ENCODE results near the gene PYURF.

The PYURF gene

GRCh38 chr4:88514557-88515511 is 8.7 kb downstream of the PYURF start:
- H3K27ac ChIP-seq = peak overlapping the region; percentile 89
- TF ChIP-seq ZFX (IDR thresholded peaks at IDR 0.05) = no peak
- TF ChIP-seq, protein P1, sequence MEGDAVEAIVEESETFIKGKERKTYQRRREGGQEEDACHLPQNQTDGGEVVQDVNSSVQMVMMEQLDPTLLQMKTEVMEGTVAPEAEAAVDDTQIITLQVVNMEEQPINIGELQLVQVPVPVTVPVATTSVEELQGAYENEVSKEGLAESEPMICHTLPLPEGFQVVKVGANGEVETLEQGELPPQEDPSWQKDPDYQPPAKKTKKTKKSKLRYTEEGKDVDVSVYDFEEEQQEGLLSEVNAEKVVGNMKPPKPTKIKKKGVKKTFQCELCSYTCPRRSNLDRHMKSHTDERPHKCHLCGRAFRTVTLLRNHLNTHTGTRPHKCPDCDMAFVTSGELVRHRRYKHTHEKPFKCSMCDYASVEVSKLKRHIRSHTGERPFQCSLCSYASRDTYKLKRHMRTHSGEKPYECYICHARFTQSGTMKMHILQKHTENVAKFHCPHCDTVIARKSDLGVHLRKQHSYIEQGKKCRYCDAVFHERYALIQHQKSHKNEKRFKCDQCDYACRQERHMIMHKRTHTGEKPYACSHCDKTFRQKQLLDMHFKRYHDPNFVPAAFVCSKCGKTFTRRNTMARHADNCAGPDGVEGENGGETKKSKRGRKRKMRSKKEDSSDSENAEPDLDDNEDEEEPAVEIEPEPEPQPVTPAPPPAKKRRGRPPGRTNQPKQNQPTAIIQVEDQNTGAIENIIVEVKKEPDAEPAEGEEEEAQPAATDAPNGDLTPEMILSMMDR (conservative IDR thresholded peaks at IDR 0.05) = no peak

DNA sequence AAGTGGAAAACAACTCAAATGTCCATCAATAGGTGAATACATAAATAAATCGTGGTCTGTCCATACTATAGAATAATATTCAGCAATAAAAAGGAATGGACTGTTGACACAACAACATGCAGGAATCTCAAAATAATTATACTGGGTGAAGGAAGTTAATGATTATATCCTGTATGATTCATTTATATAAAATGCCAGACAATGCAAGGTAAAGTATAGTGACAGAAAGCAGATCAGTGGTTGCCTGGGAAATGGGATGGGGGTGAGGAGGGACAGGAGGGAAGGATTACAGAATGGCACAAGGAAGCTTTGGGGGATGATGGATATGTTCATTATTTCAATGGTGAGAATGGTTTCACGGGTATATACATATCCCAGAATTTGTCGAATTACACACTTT is 12.3 kb downstream of the PYURF start:
- no peak for TF ChIP-seq ZFX (IDR thresholded peaks at IDR 0.05)
- TF ChIP-seq, protein P1 (conservative IDR thresholded peaks at IDR 0.05) = no peak
- no peak overlapping the region for H3K27ac ChIP-seq

- H3K27ac ChIP-seq = no peak overlapping the region
- TF ChIP-seq ZFX (IDR thresholded peaks at IDR 0.05) = no peak
- TF ChIP-seq, protein P1 (conservative IDR thresholded peaks at IDR 0.05) = no peak
These were observed 20.2 kb downstream of the PYURF start for GRCh38 chr4:88503344-88503743.

- H3K27ac ChIP-seq = no peak overlapping the region
- TF ChIP-seq, protein P1 (conservative IDR thresholded peaks at IDR 0.05) = no peak
- TF ChIP-seq ZFX (IDR thresholded peaks at IDR 0.05) = no peak
These were observed 25.6 kb downstream of the PYURF start for GRCh38 chr4:88497859-88498409.

DNA sequence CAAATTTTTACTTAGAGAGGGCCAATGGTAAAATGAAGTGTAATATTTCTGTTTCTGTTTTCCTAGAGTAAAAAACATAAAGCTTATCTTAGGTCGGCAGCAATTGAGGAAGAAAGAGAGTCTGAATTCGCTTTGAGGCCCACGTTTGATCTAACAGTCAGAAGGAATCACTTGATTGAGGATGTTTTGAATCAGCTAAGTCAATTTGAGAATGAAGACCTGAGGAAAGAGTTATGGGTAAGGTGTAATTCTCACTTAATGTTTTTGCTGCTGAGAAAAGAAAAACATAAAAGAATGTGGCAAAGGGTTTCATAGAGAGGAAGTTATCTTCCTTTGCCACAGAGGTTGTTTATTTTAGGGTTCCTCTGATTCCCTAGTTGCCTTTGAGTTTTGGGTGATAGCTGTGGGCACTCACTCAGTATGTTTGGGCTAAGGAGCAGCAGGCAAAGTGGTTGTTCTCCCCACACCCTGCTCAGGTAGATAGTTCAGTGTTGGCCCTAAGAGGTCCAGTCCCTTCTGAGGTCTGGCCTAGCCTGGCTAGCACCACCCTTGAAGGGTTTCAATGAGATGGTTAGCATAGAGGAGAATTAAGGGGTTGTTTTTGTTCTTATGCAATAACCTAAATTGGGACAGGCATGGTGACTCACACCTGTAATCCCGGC is 34.3 kb downstream of the PYURF start:
- TF ChIP-seq ZFX (IDR thresholded peaks at IDR 0.05) = no peak
- TF ChIP-seq, protein P1 (conservative IDR thresholded peaks at IDR 0.05) = no peak
- no peak overlapping the region for H3K27ac ChIP-seq

DNA sequence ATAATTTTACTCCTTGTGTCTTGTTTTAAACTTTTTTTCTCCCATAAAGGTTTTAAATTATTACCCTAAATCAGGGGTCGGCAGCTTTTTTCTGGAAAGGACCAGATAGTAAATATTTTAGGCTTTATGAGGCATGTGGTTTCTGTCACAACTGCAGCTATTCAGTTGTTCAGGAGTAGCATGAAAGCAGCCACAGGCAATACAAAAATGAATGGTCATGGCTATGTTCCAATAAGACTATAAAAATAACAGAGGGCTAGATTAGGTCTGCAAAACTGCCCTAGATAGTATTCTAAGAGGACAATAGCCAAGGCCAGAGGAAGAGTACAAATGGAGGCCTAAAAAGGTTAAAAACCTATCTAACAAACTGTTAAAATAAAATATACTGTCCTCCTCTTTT is 42.0 kb downstream of the PYURF start:
- no peak overlapping the region for H3K27ac ChIP-seq
- TF ChIP-seq ZFX (IDR thresholded peaks at IDR 0.05) = no peak
- TF ChIP-seq, protein P1 (conservative IDR thresholded peaks at IDR 0.05) = no peak

GRCh38 chr4:88478247-88478646 is 45.3 kb downstream of the PYURF start:
- TF ChIP-seq ZFX (IDR thresholded peaks at IDR 0.05) = no peak
- TF ChIP-seq, protein P1 (conservative IDR thresholded peaks at IDR 0.05) = no peak

More at GRCh38 chr4:88478247-88478646, 45.3 kb downstream of the PYURF start:
- H3K27ac ChIP-seq = no peak overlapping the region

All from C4-2B (cell line).